B cell (primary cell): ENCODE measurements around the gene GJA8. TPM values are rescaled to one million over a fixed set of nuclear protein-coding genes. Genes with fewer than 3 reads are reported as not detected.
"Not testable (repeated sequence)": the region's sequence is repeated elsewhere in the genome, so short reads cannot be mapped to it uniquely, and the experiment has no call there.

Experiments used
- ATAC-seq: fragments of 200-7000 bp; cut with Tn5 transposase; one replicate; pipeline ENCODE4 v1.10.0; 2021; ENCODE audit warnings: low read depth, mild to moderate bottlenecking, moderate number of reproducible peaks, moderate library complexity
- CTCF ChIA-PET: fragments of 350-600 bp; sonication (Branson Sonifier 250); formaldehyde crosslinking; loops from one replicate; lab custom pipeline; 2021; ENCODE audit warnings: antibody characterized with exemption, inconsistent platforms; lab: Charles Lee
- POLR2A ChIA-PET: fragments of 350-600 bp; sonication (Branson Sonifier 250); formaldehyde crosslinking; loops from one replicate; lab custom pipeline; 2021; ENCODE audit warnings: antibody characterized with exemption; lab: Charles Lee
- DNase-seq: peaks from one replicate; pipeline ENCODE4 v3.0.0; 2013
- H2AFZ ChIP-seq: 2 replicates; pipeline ENCODE4 v1.6.1; 2012; ENCODE audit warnings: mild to moderate bottlenecking, low read depth, low read length; ENCODE audit not compliant: insufficient read depth, poor library complexity, severe bottlenecking
- H3K27ac ChIP-seq, 2 donors: 1 replicate in 1 of 2; 2 replicates in 1 of 2; pipeline ENCODE4 v1.5.1; 2012 to 2013; ENCODE audit warnings: low read length in 2 of 2, mild to moderate bottlenecking in 2 of 2, moderate library complexity in 1 of 2
- H3K27me3 ChIP-seq, 4 experiments: fragments of 200-600 bp in 1 of 4; sonication (generic) in 1 of 4; replicated peaks in 1 of 4; 1 replicate in 2 of 4; 2 replicates in 2 of 4; pipeline versions ENCODE4 v1.6.1 to v1.7.0; 2013 to 2016; ENCODE audit warnings: low read length in 3 of 4, mild to moderate bottlenecking in 2 of 4, mixed read lengths in 1 of 4, moderate library complexity in 1 of 4; ENCODE audit not compliant: insufficient read depth in 4 of 4, control insufficient read depth in 3 of 4; ENCODE audit errors: control extremely low read depth in 1 of 4
- H3K36me3 ChIP-seq, 2 experiments: replicated peaks in 1 of 2; 1 replicate in 1 of 2; 2 replicates in 1 of 2; pipeline versions ENCODE4 v1.6.1 to v1.7.1; 2013; ENCODE audit warnings: low read length in 1 of 2; ENCODE audit not compliant: insufficient read depth in 2 of 2, control insufficient read depth in 1 of 2; ENCODE audit errors: control extremely low read depth in 1 of 2, extremely low read depth in 1 of 2
- H3K4me1 ChIP-seq, 2 donors: fragments of 200-600 bp in 1 of 2; sonication (generic) in 1 of 2; 1 replicate in 1 of 2; 2 replicates in 1 of 2; pipeline versions ENCODE4 v1.5.1 to v1.6.1; 2013 to 2017; ENCODE audit warnings: low read length in 2 of 2; ENCODE audit not compliant: control insufficient read depth in 2 of 2, insufficient read depth in 2 of 2
- H3K4me2 ChIP-seq: replicated peaks from 2 replicates; pipeline ENCODE3; 2012; ENCODE audit warnings: mild to moderate bottlenecking, low read depth, low read length; ENCODE audit not compliant: poor library complexity, severe bottlenecking
- H3K4me3 ChIP-seq, 5 experiments: fragments of 200-600 bp in 1 of 5; sonication (generic) in 1 of 5; 1 replicate in 3 of 5; 2 replicates in 2 of 5; pipeline versions ENCODE4 v1.5.1 to v1.7.0; 2011 to 2016; ENCODE audit warnings: low read length in 4 of 5, mild to moderate bottlenecking in 4 of 5, low read depth in 2 of 5, control low read depth in 1 of 5, moderate library complexity in 1 of 5; ENCODE audit not compliant: insufficient read depth in 1 of 5; ENCODE audit errors: control extremely low read depth in 1 of 5, extremely low read depth in 1 of 5
- H3K79me2 ChIP-seq: fragments of 200-600 bp; sonication (generic); one replicate; pipeline ENCODE4 v1.6.0; 2016; ENCODE audit warnings: low read length; ENCODE audit not compliant: control insufficient read depth, insufficient read depth
- H3K9ac ChIP-seq: fragments of 200-600 bp; sonication (generic); 2 replicates; pipeline ENCODE4 v1.6.1; 2017; ENCODE audit warnings: mild to moderate bottlenecking, low read length, moderate library complexity
- H3K9me3 ChIP-seq, 3 donors: one replicate each; pipeline versions ENCODE4 v1.6.1 to v1.7.1; 2013; ENCODE audit warnings: low read length in 2 of 3; ENCODE audit not compliant: control insufficient read depth in 2 of 3, insufficient read depth in 1 of 3; ENCODE audit errors: control extremely low read depth in 1 of 3
- H4K20me1 ChIP-seq: 2 replicates; pipeline ENCODE4 v1.6.0; 2012; ENCODE audit warnings: mild to moderate bottlenecking, low read length; ENCODE audit not compliant: insufficient read depth, control insufficient read depth, poor library complexity, severe bottlenecking
- H3K27ac Mint-ChIP-seq: one replicate; pipeline ENCODE4 v1.8.0; 2021; ENCODE audit warnings: mixed read lengths
- H3K27me3 Mint-ChIP-seq: one replicate; pipeline ENCODE4 v1.8.0; 2021; ENCODE audit warnings: mixed read lengths
- H3K4me1 Mint-ChIP-seq: one replicate; pipeline ENCODE4 v1.8.0; 2021; ENCODE audit warnings: mixed read lengths
- H3K4me3 Mint-ChIP-seq: one replicate; pipeline ENCODE4 v1.8.0; 2021; ENCODE audit warnings: mixed read lengths
- H3K9me3 Mint-ChIP-seq: one replicate; pipeline ENCODE4 v1.8.0; 2022; ENCODE audit warnings: mixed read lengths; ENCODE audit not compliant: insufficient read depth
- WGBS: methylation state at CpG from one replicate; pipeline ENCODE4 v1.1.5; 2013; ENCODE audit warnings: missing lambda C conversion rate; ENCODE audit not compliant: insufficient coverage; 5-methylcytosine and 5-hydroxymethylcytosine counted together
- intact Hi-C: fragments of 100-400 bp; cut with micrococcal nuclease; formaldehyde crosslinking; loops from one replicate; pipeline ENCODE4 v1.10.0; 2022
- polyA plus RNA-seq: library from polyadenylated mRNA; depleted of rRNA; stranded (reverse); fragments of >200 nt; gene quantifications from 2 replicates; pipeline ENCODE4 v1.2.3, GENCODE V29; 2012
- total RNA-seq, 2 donors: library from RNA; stranded (reverse); fragments of 120-200 nt in 1 of 2; gene quantifications; 1 replicate in 1 of 2; 2 replicates in 1 of 2; pipeline versions ENCODE4 v1.2.3 to v1.2.4, GENCODE V29; 2013 to 2022

GJA8 gene
- total and polyA plus RNA-seq, 2 donors (not counting 1 experiment from before 2014, with no cell fraction given): not detected

GRCh38 chr1:147855996-147856395 lies 46.6 kb upstream of the GJA8 start:
- peaks cover 27% of the 10 kb centered on the region for H3K27me3 Mint-ChIP-seq
- H3K27ac ChIP-seq, intact Hi-C loops, H3K4me1 Mint-ChIP-seq, H3K9me3 Mint-ChIP-seq, ATAC-seq, CTCF ChIA-PET, H3K9ac ChIP-seq, H3K4me2 ChIP-seq, H3K27ac Mint-ChIP-seq, H2AFZ ChIP-seq, H3K4me1 ChIP-seq, H3K4me3 Mint-ChIP-seq, H3K79me2 ChIP-seq, H3K4me3 ChIP-seq, H3K9me3 ChIP-seq, H4K20me1 ChIP-seq, DNase-seq, H3K36me3 ChIP-seq, POLR2A ChIA-PET, H3K27me3 ChIP-seq: not testable (repeated sequence)
- no CpG with 5 or more reads among the region's 3 CpGs for WGBS

- peaks cover 37% of the 10 kb centered on the region for H3K27me3 Mint-ChIP-seq
- H3K4me1 Mint-ChIP-seq, H3K4me3 Mint-ChIP-seq, H3K9me3 ChIP-seq, H3K4me1 ChIP-seq, H4K20me1 ChIP-seq, H3K4me3 ChIP-seq, H3K4me2 ChIP-seq, CTCF ChIA-PET, intact Hi-C loops, H3K27ac Mint-ChIP-seq, H3K9ac ChIP-seq, H3K27me3 ChIP-seq, ATAC-seq, H3K9me3 Mint-ChIP-seq, H3K27ac ChIP-seq, H3K79me2 ChIP-seq, H2AFZ ChIP-seq, DNase-seq, H3K36me3 ChIP-seq, POLR2A ChIA-PET: not testable (repeated sequence)
- no CpG with 5 or more reads among the region's 4 CpGs for WGBS
Observed at GRCh38 chr1:147867204-147867603, 35.4 kb upstream of the GJA8 start.
